Glomerular endothelial cell (primary cell): ENCODE measurements around the gene PTPRCAP. TPM values are rescaled to one million over a fixed set of nuclear protein-coding genes. Genes with fewer than 3 reads are reported as not detected.

ENCODE experiments used
- DNase-seq: peaks from one replicate; pipeline ENCODE4 v3.0.0-alpha.2; 2011; ENCODE audit warnings: low read depth, low spot score; ENCODE audit errors: extremely low read depth
- total RNA-seq: library from RNA; depleted of rRNA; stranded (reverse); fragments of >200 nt; gene quantifications from 2 replicates; pipeline ENCODE4 v1.2.3, GENCODE V29; 2015

PTPRCAP gene
- total RNA-seq, 1 donor from 2014 or later: 2.2 TPM

GRCh38 chr11:67400251-67400941, 37.1 kb downstream of the PTPRCAP start:
- no peak for DNase-seq

- DNase-seq: no peak
Measured at GRCh38 chr11:67398661-67399563, 38.6 kb downstream of the PTPRCAP start.

- no peak for DNase-seq
Measured at GRCh38 chr11:67397986-67398660, 39.4 kb downstream of the PTPRCAP start.

GRCh38 chr11:67397536-67397935, 39.9 kb downstream of the PTPRCAP start:
- DNase-seq: no peak

- DNase-seq: no peak
Measured at GRCh38 chr11:67396587-67397389, 40.7 kb downstream of the PTPRCAP start.

- no peak for DNase-seq
Measured at GRCh38 chr11:67396259-67396581, 41.3 kb downstream of the PTPRCAP start.

GRCh38 chr11:67395555-67396258, 41.8 kb downstream of the PTPRCAP start:
- DNase-seq: no peak

GRCh38 chr11:67393990-67394389, 43.5 kb downstream of the PTPRCAP start:
- DNase-seq: no peak

GRCh38 chr11:67393437-67393836, 44.0 kb downstream of the PTPRCAP start:
- no peak for DNase-seq

GRCh38 chr11:67392183-67392715, 45.2 kb downstream of the PTPRCAP start:
- no peak for DNase-seq

GRCh38 chr11:67391304-67392182, 45.9 kb downstream of the PTPRCAP start, which contains the start of gene RAD9A:
RAD9A (plus strand) TSS chr11:67391986; CDS start chr11:67392045, 59 bp downstream.
- no peak for DNase-seq

- no peak for DNase-seq
Measured at GRCh38 chr11:67390947-67391303, 46.6 kb downstream of the PTPRCAP start.

GRCh38 chr11:67389477-67389876, 48.0 kb downstream of the PTPRCAP start:
- no peak for DNase-seq

- no peak for DNase-seq
Measured at GRCh38 chr11:67387518-67387917, 50.0 kb downstream of the PTPRCAP start.

GRCh38 chr11:67387069-67387468, 50.4 kb downstream of the PTPRCAP start:
- no peak for DNase-seq
